Measurements from ENCODE around the gene SAMMSON. TPM values are rescaled to one million over a fixed set of nuclear protein-coding genes. Genes with fewer than 3 reads are reported as not detected.
A peak's percentile ranks its signal among the peaks of the same experiment; 100 is the strongest.

SAMMSON gene
- total RNA-seq, 4 donors from 2014 or later: 0.89 TPM; not detected in 3

GRCh38 chr3:70085613-70086012 is 86.1 kb downstream of the SAMMSON start:
- H3K27me3 ChIP-seq: no peaks in the 10 kb centered on the region
- no peaks in the 10 kb centered on the region for H3K36me3 ChIP-seq
- no peaks in the 10 kb centered on the region for H3K4me1 ChIP-seq
- no peak for TF ChIP-seq POLR2AphosphoS5 (IDR thresholded peaks at IDR 0.05)
- TF ChIP-seq POLR2A (IDR thresholded peaks at IDR 0.05): no peak
- TF ChIP-seq EP300 (IDR thresholded peaks at IDR 0.05): no peak
- TF ChIP-seq CTCF (IDR thresholded peaks at IDR 0.05): no peak
- DNase-seq (ENCODE audit: low spot score in 2 of 2): no peak
- no peak overlapping the region for H3K27ac ChIP-seq
- H3K4me3 ChIP-seq: no peak overlapping the region
- H3K9me3 ChIP-seq: no peaks in the 10 kb centered on the region

- no peak overlapping the region for H3K4me3 ChIP-seq
- H3K9me3 ChIP-seq: no peaks in the 10 kb centered on the region
- H3K27me3 ChIP-seq: no peaks in the 10 kb centered on the region
- H3K27ac ChIP-seq: no peak overlapping the region
- TF ChIP-seq EP300 (IDR thresholded peaks at IDR 0.05): no peak
- no peak for TF ChIP-seq CTCF (IDR thresholded peaks at IDR 0.05)
- TF ChIP-seq POLR2A (IDR thresholded peaks at IDR 0.05): no peak
- no peak for TF ChIP-seq POLR2AphosphoS5 (IDR thresholded peaks at IDR 0.05)
- H3K4me1 ChIP-seq: no peaks in the 10 kb centered on the region
- H3K36me3 ChIP-seq: no peaks in the 10 kb centered on the region
- no peak for DNase-seq (ENCODE audit: low spot score in 2 of 2)
- 75% methylated on average over 2 of the region's 2 CpGs for WGBS
Measured at GRCh38 chr3:70086336-70086735, 86.8 kb downstream of the SAMMSON start.

GRCh38 chr3:70090322-70090913 is 90.9 kb downstream of the SAMMSON start:
- no peaks in the 10 kb centered on the region for H3K4me1 ChIP-seq
- H3K4me3 ChIP-seq: no peak overlapping the region
- H3K36me3 ChIP-seq: no peaks in the 10 kb centered on the region
- WGBS: 11% methylated on average over 3 of the region's 3 CpGs
- no peak overlapping the region for H3K27ac ChIP-seq
- DNase-seq (ENCODE audit: low spot score in 2 of 2): no peak
- H3K9me3 ChIP-seq: no peaks in the 10 kb centered on the region
- TF ChIP-seq POLR2A (IDR thresholded peaks at IDR 0.05): no peak
- TF ChIP-seq EP300 (IDR thresholded peaks at IDR 0.05): no peak
- TF ChIP-seq POLR2AphosphoS5 (IDR thresholded peaks at IDR 0.05): no peak
- peak; percentile 37 to 59 for TF ChIP-seq CTCF (IDR thresholded peaks at IDR 0.05)
- H3K27me3 ChIP-seq: no peaks in the 10 kb centered on the region

GRCh38 chr3:70094197-70094596 is 94.7 kb downstream of the SAMMSON start:
- Histone ChIP-seq H3K27ac (no peak overlapping the region), H3K9me3 (no peaks in the 10 kb centered on the region), H3K27me3 (no peaks in the 10 kb centered on the region), H3K4me3 (no peak overlapping the region), H3K4me1 (no peaks in the 10 kb centered on the region), H3K36me3 (no peaks in the 10 kb centered on the region)
- TF ChIP-seq CTCF (IDR thresholded peaks at IDR 0.05) (no peak), POLR2A (IDR thresholded peaks at IDR 0.05) (no peak), POLR2AphosphoS5 (IDR thresholded peaks at IDR 0.05) (no peak), EP300 (IDR thresholded peaks at IDR 0.05) (no peak)
- DNase-seq (ENCODE audit: low spot score in 2 of 2): no peak
- 86% methylated on average over 3 of the region's 3 CpGs for WGBS

GRCh38 chr3:70095260-70095659 is 95.7 kb downstream of the SAMMSON start:
- H3K4me1 ChIP-seq: no peaks in the 10 kb centered on the region
- WGBS: 73% methylated on average over 2 of the region's 2 CpGs
- H3K9me3 ChIP-seq: no peaks in the 10 kb centered on the region
- no peak for DNase-seq (ENCODE audit: low spot score in 2 of 2)
- H3K36me3 ChIP-seq: no peaks in the 10 kb centered on the region
- no peak overlapping the region for H3K4me3 ChIP-seq
- no peaks in the 10 kb centered on the region for H3K27me3 ChIP-seq
- TF ChIP-seq EP300 (IDR thresholded peaks at IDR 0.05) (no peak), POLR2A (IDR thresholded peaks at IDR 0.05) (no peak)
- no peak overlapping the region for H3K27ac ChIP-seq
